Measurements from ENCODE around the gene PDZD2.

PDZD2 gene

GRCh38 chr5:31807789-31808540, 169.0 kb downstream of the PDZD2 start:
- Histone ChIP-seq H3K4me1 (ENCODE audit: low read length) (no peaks in the 10 kb centered on the region), H3K9me3 (replicated peaks; ENCODE audit: insufficient read depth, low read length) (no peaks in the 10 kb centered on the region), H3K9ac (ENCODE audit: low read length) (no peak overlapping the region), H2AFZ (ENCODE audit: low read length) (no peak overlapping the region), H3K4me3 (ENCODE audit: low read length) (no peak overlapping the region), H3K27me3 (replicated peaks; ENCODE audit: insufficient read depth, low read length) (no peaks in the 10 kb centered on the region), H3K4me2 (ENCODE audit: low read depth, low read length) (no peak overlapping the region), H4K20me1 (ENCODE audit: insufficient read depth, low read length) (no peaks in the 10 kb centered on the region), H3K79me2 (ENCODE audit: low read length) (no peaks in the 10 kb centered on the region), H3K27ac (ENCODE audit: low read length) (no peak overlapping the region), H3K9me2 (replicated peaks; ENCODE audit: insufficient read depth, low read length) (no peaks in the 10 kb centered on the region), H3F3A (ENCODE audit: insufficient read depth, low read length) (no peaks in the 10 kb centered on the region), H3K36me3 (replicated peaks; ENCODE audit: insufficient read depth, low read length) (no peaks in the 10 kb centered on the region)
- no peak for DNase-seq
- TF ChIP-seq, protein P1, sequence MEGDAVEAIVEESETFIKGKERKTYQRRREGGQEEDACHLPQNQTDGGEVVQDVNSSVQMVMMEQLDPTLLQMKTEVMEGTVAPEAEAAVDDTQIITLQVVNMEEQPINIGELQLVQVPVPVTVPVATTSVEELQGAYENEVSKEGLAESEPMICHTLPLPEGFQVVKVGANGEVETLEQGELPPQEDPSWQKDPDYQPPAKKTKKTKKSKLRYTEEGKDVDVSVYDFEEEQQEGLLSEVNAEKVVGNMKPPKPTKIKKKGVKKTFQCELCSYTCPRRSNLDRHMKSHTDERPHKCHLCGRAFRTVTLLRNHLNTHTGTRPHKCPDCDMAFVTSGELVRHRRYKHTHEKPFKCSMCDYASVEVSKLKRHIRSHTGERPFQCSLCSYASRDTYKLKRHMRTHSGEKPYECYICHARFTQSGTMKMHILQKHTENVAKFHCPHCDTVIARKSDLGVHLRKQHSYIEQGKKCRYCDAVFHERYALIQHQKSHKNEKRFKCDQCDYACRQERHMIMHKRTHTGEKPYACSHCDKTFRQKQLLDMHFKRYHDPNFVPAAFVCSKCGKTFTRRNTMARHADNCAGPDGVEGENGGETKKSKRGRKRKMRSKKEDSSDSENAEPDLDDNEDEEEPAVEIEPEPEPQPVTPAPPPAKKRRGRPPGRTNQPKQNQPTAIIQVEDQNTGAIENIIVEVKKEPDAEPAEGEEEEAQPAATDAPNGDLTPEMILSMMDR (IDR thresholded peaks at IDR 0.05; ENCODE audit: low read length), result no peak
- TF ChIP-seq EZH2phosphoT487 (IDR thresholded peaks at IDR 0.05; ENCODE audit: low read length), result no peak
- no peak for TF ChIP-seq EZH2 (optimal IDR thresholded peaks at IDR 0.05; ENCODE audit: low read depth, low read length)

DNA sequence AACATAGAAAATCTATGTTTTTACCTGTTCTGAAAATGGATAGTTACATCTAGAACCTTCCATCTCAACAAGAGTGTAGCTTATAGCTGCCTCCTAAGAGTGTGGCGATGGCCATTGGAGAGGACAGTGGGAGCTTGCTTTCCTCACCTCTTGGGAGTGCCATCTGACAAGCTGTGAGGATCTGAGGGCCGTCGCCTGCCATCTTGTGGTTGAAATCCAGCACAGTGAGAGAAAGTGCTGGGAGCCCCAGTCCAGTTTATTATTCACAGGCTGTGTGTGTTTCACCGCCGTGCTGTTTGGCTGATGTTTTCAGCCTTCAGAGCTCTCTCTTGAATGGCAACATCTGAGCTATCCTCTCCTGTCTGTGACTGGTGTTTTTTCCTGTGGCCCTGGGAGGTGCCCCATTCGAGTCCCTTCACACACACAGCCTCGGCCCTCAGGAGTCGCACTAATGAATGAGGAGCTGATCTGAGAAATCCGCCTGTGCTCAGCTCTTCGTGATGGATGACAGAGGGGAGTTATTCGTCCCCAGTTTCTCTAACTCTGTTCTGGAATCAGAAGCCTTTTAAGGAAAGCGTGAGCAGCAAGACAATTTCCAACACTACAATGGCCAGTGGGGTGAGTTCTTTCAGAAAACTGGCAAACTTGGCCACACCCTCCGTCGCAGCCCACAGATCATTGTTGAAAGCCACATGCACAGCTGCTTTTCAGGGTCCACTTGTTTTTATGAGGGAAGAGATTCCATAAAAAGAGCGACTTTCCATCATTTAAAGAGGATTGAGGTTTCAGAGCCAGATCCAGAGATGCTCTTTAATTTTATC, 170.3 kb downstream of the PDZD2 start:
- H3F3A ChIP-seq (ENCODE audit: insufficient read depth, low read length), result no peaks in the 10 kb centered on the region
- no peaks in the 10 kb centered on the region for H3K27me3 ChIP-seq (replicated peaks; ENCODE audit: insufficient read depth, low read length)
- no peaks in the 10 kb centered on the region for H3K4me1 ChIP-seq (ENCODE audit: low read length)
- H3K36me3 ChIP-seq (replicated peaks; ENCODE audit: insufficient read depth, low read length), result no peaks in the 10 kb centered on the region
- no peak overlapping the region for H3K9ac ChIP-seq (ENCODE audit: low read length)
- H2AFZ ChIP-seq (ENCODE audit: low read length), result no peak overlapping the region
- no peak overlapping the region for H3K27ac ChIP-seq (ENCODE audit: low read length)
- no peaks in the 10 kb centered on the region for H3K79me2 ChIP-seq (ENCODE audit: low read length)
- DNase-seq, result peak; percentile 68
- H4K20me1 ChIP-seq (ENCODE audit: insufficient read depth, low read length), result no peaks in the 10 kb centered on the region
- H3K4me2 ChIP-seq (ENCODE audit: low read depth, low read length), result no peak overlapping the region
- no peak overlapping the region for H3K4me3 ChIP-seq (ENCODE audit: low read length)
- no peaks in the 10 kb centered on the region for H3K9me3 ChIP-seq (replicated peaks; ENCODE audit: insufficient read depth, low read length)
- H3K9me2 ChIP-seq (replicated peaks; ENCODE audit: insufficient read depth, low read length), result no peaks in the 10 kb centered on the region
- TF ChIP-seq EZH2phosphoT487 (IDR thresholded peaks at IDR 0.05; ENCODE audit: low read length), result no peak
- TF ChIP-seq, protein P1 (IDR thresholded peaks at IDR 0.05; ENCODE audit: low read length), result peak; percentile 72

DNA sequence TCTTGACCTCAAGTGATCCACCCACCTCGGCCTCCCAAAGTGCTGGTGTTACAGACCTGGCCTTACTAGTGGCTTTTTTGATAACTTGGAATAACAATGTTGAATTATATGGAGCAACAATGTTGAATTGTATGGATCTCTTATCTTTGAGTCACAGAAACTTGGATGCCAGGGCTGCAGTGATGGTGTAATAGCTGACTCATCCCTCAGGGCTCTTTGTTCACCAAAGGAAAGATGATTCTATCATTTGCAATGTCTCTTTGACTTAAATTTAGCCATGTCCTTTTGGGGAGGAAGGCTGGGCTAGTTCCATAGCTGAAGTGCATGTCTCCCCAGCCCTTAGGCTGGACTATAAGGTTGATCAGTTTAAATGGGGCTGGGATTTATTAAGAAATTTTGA, 172.3 kb downstream of the PDZD2 start:
- H3K79me2 ChIP-seq (ENCODE audit: low read length), result no peaks in the 10 kb centered on the region
- H3K4me3 ChIP-seq (ENCODE audit: low read length), result no peak overlapping the region
- H3K9me3 ChIP-seq (replicated peaks; ENCODE audit: insufficient read depth, low read length), result no peaks in the 10 kb centered on the region
- TF ChIP-seq, protein P1 (IDR thresholded peaks at IDR 0.05; ENCODE audit: low read length), result no peak
- TF ChIP-seq EZH2 (optimal IDR thresholded peaks at IDR 0.05; ENCODE audit: low read depth, low read length) (no peak), EZH2phosphoT487 (IDR thresholded peaks at IDR 0.05; ENCODE audit: low read length) (no peak)
- no peak for DNase-seq
- no peaks in the 10 kb centered on the region for H3K4me1 ChIP-seq (ENCODE audit: low read length)
- H4K20me1 ChIP-seq (ENCODE audit: insufficient read depth, low read length), result no peaks in the 10 kb centered on the region
- H3F3A ChIP-seq (ENCODE audit: insufficient read depth, low read length), result no peaks in the 10 kb centered on the region
- H3K4me2 ChIP-seq (ENCODE audit: low read depth, low read length), result no peak overlapping the region
- no peak overlapping the region for H2AFZ ChIP-seq (ENCODE audit: low read length)
- H3K9me2 ChIP-seq (replicated peaks; ENCODE audit: insufficient read depth, low read length), result no peaks in the 10 kb centered on the region
- no peak overlapping the region for H3K27ac ChIP-seq (ENCODE audit: low read length)
- H3K9ac ChIP-seq (ENCODE audit: low read length), result no peak overlapping the region
- no peaks in the 10 kb centered on the region for H3K36me3 ChIP-seq (replicated peaks; ENCODE audit: insufficient read depth, low read length)
- no peaks in the 10 kb centered on the region for H3K27me3 ChIP-seq (replicated peaks; ENCODE audit: insufficient read depth, low read length)

Measured in MM.1S (cell line).